GM12878 (cell line): ENCODE results near the gene AOPEP.

Experiments used
- CTCF ChIP-seq, 3 experiments: IDR thresholded peaks in 2 of 3; conservative IDR thresholded peaks in 1 of 3; 2 replicates each; pipeline ENCODE4 v1.5.1; 2011; ENCODE audit warnings: low read depth in 3 of 3, low read length in 3 of 3, mild to moderate bottlenecking in 3 of 3, control low read depth in 2 of 3, moderate library complexity in 2 of 3, inconsistent platforms in 1 of 3, mixed read lengths in 1 of 3; ENCODE audit not compliant: control insufficient read depth in 2 of 3, insufficient read depth in 1 of 3; ENCODE audit errors: extremely low read depth in 1 of 3
- EZH2 ChIP-seq: IDR thresholded peaks from 2 replicates; pipeline ENCODE4 v1.6.1; 2012; ENCODE audit warnings: low read depth, mild to moderate bottlenecking, control low read depth, inconsistent platforms, low read length, borderline replicate concordance; ENCODE audit not compliant: control insufficient read depth
- MTA3 ChIP-seq: IDR thresholded peaks from 2 replicates; pipeline ENCODE4 v1.6.1; 2012; ENCODE audit warnings: low read length, inconsistent platforms, borderline replicate concordance
- NFXL1 ChIP-seq: fragments of 450-650 bp; IDR thresholded peaks from 2 replicates; pipeline ENCODE4 v1.6.1; 2017; ENCODE audit warnings: antibody characterized with exemption, mild to moderate bottlenecking, borderline replicate concordance
- POLR2AphosphoS2 ChIP-seq: IDR thresholded peaks from 2 replicates; pipeline ENCODE4 v1.6.1; 2011; ENCODE audit warnings: low read depth, mild to moderate bottlenecking, low read length, improper control_type of control experiment, moderate library complexity
- RAD21 ChIP-seq: IDR thresholded peaks from 2 replicates; pipeline ENCODE4 v1.6.1; 2011; ENCODE audit warnings: mild to moderate bottlenecking, low read depth, low read length, moderate library complexity; ENCODE audit not compliant: insufficient read depth
- RB1 ChIP-seq: fragments of 450-650 bp; formaldehyde crosslinking; IDR thresholded peaks from 2 replicates; pipeline ENCODE4 v1.6.1; 2017; ENCODE audit warnings: mild to moderate bottlenecking, borderline replicate concordance
- REST ChIP-seq: IDR thresholded peaks from 2 replicates; pipeline ENCODE4 v1.6.1; 2012; ENCODE audit warnings: mild to moderate bottlenecking, low read depth, low read length
- SKIL ChIP-seq: fragments of 450-650 bp; IDR thresholded peaks from 2 replicates; pipeline ENCODE4 v1.6.1; 2017; ENCODE audit warnings: mild to moderate bottlenecking, low read depth, inconsistent platforms; ENCODE audit not compliant: poor library complexity, severe bottlenecking
- SMC3 ChIP-seq: IDR thresholded peaks from 2 replicates; pipeline ENCODE4 v1.6.1; 2011; ENCODE audit warnings: low read length, improper control_type of control experiment, borderline replicate concordance
- TCF12 ChIP-seq: IDR thresholded peaks from 2 replicates; pipeline ENCODE4 v1.6.1; 2011; ENCODE audit warnings: low read depth, mild to moderate bottlenecking, low read length
- TF ChIP-seq, protein P1 (sequence below): fragments of 150-350 bp; IDR thresholded peaks from 2 replicates; pipeline ENCODE4 v1.6.1; 2016; ENCODE audit warnings: low read depth, low read length
- TF ChIP-seq, protein P2 (sequence below): IDR thresholded peaks from 2 replicates; pipeline ENCODE4 v1.6.1; 2012; ENCODE audit warnings: low read depth, low read length, improper control_type of control experiment

- no peak for TF ChIP-seq MTA3
- TF ChIP-seq RB1: no peak
- TF ChIP-seq SMC3: no peak
- TF ChIP-seq, protein P1, sequence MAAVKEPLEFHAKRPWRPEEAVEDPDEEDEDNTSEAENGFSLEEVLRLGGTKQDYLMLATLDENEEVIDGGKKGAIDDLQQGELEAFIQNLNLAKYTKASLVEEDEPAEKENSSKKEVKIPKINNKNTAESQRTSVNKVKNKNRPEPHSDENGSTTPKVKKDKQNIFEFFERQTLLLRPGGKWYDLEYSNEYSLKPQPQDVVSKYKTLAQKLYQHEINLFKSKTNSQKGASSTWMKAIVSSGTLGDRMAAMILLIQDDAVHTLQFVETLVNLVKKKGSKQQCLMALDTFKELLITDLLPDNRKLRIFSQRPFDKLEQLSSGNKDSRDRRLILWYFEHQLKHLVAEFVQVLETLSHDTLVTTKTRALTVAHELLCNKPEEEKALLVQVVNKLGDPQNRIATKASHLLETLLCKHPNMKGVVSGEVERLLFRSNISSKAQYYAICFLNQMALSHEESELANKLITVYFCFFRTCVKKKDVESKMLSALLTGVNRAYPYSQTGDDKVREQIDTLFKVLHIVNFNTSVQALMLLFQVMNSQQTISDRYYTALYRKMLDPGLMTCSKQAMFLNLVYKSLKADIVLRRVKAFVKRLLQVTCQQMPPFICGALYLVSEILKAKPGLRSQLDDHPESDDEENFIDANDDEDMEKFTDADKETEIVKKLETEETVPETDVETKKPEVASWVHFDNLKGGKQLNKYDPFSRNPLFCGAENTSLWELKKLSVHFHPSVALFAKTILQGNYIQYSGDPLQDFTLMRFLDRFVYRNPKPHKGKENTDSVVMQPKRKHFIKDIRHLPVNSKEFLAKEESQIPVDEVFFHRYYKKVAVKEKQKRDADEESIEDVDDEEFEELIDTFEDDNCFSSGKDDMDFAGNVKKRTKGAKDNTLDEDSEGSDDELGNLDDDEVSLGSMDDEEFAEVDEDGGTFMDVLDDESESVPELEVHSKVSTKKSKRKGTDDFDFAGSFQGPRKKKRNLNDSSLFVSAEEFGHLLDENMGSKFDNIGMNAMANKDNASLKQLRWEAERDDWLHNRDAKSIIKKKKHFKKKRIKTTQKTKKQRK: no peak
- TF ChIP-seq TCF12: no peak
- no peak for TF ChIP-seq RAD21
- no peak for TF ChIP-seq REST
- no peak for TF ChIP-seq SKIL
- TF ChIP-seq NFXL1: no peak
- no peak for TF ChIP-seq EZH2
- TF ChIP-seq CTCF (IDR thresholded peaks at IDR 0.05 in 2 of 3, conservative IDR thresholded peaks at IDR 0.05 in 1 of 3; ENCODE audit: control insufficient read depth in 2 of 3, extremely low read depth in 1 of 3, insufficient read depth in 1 of 3, low read depth in 3 of 3, low read length in 3 of 3): no peak
- TF ChIP-seq, protein P2, sequence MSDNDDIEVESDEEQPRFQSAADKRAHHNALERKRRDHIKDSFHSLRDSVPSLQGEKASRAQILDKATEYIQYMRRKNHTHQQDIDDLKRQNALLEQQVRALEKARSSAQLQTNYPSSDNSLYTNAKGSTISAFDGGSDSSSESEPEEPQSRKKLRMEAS: no peak
- no peak for TF ChIP-seq POLR2AphosphoS2
Measured at GRCh38 chr9:95012902-95013301, 286.4 kb downstream of the AOPEP start.
